ENCODE measurements around the gene MYBPH.

MYBPH gene

DNA sequence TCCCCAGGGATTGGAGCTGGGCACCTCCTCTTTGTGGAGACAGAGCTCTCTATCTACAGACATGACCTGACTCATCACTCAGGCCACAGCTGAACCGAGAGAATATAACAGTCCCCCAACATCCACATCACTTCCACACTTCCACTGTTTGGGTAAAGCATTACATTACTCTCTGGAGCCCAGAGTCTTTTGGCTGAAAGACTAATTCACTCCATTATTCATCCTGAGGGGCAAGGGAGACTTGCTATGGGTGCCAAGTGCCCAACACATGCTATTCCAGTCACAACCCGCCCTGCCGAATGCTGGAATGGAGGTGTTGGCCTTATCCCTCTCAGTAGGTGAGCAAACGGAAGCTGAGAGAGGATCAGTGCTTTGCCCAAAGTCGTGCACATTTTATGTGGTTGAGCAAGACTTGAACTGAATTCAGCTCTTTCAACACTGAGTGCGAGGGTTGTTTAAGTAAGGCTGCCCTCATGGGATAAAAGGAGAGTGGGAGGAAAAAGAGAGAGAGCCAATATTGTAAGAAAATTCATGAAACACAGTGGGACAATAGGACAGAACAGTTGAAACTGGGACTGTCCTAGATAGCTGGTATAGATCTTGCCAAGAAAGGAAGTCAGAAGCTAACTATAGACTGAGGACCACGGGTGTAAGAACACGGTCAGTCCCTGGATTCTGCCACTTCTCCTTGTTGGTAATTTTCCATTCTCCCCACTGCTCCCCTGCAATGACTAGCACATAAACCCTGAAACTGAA is 24.4 kb upstream of the MYBPH start:
- DNase-seq = no peak

DNA sequence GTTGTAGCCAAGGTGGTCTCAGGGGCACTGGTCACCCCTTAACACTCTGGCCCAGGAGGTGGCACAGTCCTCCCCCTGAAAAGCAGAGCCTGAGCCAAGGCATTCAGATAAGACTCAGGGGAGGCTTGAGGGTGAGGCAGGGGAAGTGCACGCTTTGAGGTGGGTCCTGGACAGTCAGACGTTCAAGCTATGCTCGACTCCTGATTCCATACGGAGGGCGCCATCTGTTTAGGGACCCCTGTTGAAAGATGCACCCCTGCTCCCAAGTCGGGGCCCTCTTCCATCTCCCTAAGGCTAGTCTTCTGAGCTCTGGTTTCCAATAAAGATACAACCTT is 23.8 kb upstream of the MYBPH start:
- DNase-seq = no peak

DNA sequence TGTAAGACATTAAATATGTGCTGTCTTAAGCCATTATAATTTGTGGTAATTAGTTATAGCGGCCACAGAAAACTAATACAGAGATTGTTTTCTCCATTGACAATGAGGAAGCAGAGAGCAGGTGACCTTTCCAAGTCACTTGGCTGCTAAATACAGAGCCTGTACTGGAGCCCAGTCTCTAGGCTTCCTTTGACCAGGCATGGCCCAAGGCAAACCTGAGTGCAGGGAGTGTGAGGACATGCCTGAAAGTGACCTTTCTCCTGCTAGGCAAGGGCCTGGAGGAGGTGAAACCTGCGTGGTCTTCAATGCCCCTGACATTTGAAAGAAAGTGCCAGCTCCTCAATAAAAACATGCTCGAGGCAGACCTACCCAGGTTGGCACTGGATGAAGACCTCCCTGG is 23.4 kb upstream of the MYBPH start:
- no peak for DNase-seq

DNA sequence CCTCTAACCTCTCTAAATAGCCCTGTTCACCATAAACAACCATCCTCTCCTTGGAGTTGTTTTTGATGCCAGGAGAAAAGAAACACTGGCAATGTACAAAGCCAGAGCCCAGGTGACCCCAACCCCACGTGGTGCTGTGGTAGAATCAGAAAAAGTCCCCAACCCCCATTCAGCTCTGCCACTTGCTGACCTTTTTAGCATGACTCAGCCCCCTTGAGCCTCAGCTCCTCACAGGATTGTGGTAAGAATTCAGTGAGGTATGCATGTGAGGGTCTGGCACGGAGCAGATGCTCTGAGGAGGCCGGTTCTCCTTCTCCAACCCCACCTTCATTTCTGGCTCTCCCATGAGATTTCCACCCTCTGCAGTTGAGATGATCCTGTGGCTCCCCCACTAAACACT is 22.0 kb upstream of the MYBPH start:
- no peak for DNase-seq

DNA sequence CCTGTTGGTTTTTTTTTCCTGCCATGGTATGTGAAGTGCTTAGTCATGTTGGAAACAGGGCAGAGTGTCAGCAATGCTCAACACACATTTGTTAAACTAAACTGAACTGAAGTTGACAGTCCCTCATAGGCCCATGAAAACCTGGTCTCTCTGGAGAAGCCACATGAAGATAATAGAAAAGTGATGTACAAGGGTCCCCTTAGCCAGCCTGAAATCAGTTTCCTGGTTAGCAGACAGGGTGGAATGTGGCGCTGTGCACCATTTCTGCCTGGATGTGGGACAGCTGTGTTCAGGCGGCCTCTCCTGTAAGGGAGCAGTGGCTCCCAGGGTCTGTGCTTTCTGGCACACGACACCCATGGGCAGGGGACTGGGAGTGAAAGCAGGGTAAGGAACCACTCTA is 20.7 kb upstream of the MYBPH start:
- DNase-seq = no peak

DNA sequence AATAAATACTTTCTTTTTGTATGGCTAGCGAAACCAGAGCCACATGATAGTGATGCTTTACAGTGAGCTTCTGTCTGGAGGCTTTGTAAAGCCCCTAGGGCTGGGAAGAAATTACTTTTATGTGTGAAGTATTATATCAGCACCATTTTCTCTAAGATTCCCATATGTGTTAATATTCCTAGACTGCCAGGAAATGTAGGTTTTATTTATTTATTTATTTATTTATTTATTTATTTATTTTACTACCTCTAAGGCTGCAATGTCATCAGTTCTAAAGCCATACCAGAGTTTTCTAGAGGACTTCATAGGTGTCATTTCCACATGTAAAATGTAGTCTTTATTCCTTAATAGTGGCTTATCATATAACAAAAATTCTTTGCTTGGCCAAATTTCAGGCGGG is 15.3 kb upstream of the MYBPH start:
- DNase-seq = no peak

DNA sequence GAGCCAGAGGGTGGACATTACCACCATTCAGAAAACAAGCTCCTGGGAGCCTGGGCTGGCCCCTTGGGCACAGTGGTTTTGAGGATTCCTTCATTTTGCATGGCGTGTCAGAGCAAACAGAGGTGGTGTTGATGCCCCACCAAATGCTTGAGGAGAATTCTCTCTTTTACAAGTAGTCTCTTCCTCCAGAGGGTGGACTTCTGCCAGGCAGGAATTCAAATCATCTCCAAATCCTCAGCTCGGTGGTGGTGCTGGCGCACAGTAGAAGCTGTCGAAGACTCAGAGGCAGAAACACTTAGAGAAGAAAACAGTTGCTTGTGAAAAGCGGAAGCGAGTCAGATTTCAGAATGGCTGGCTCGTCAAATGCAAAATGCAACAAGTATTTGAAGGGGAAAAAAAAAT is 14.3 kb upstream of the MYBPH start:
- DNase-seq = no peak

DNA sequence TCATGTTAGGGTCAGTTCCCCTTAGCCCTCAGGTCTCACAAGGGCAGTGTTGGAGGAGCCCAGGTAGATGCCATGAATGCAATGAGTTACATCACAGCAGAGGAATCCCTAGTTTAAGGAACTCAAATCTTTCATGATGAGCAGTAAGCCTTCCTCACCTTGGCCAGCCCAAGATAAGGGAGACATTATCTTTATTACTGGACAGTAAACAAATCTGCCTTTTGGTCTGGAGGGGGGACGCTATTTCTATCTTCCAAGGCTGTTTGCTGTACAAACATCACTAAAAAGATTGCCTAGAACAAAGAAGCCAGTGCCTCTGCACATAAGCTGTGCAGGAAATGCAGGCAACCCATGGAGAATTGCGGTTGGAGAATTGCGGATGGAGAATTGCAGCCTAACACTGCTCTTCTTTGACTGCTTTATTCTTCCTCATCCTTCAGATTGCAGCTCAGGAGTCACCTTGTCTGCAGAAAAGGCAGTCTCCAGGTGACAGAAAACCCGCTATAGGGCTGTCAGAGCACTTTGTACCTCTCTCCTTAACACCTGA is 13.1 kb upstream of the MYBPH start:
- no peak for DNase-seq

DNA sequence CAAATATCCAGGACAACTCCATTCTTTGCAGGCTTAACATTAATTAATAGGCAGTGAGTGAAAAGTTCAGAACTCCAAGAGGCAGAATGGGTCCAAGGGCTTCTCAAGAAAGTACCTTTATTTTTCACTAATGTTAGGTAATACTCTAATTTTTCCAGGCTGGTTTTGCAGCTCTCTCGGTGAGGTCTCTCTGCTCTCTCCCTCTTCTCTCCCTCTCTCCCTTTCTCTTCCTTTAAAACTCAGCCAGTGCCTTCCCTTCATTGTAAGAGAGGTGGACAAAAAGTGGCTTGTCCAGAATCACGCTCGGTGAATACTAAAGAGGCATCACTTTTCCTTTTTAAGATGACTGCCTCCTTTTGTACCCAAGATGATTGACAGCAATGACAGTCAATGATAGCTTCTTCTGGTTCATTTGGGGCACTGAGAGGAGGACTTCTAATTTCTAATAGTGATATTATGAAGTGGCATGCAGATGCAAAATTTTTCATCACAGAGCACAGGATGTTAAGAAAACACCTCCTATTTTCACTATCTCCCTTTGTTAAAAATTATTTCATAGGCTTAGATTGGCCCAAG is 12.2 kb upstream of the MYBPH start:
- no peak for DNase-seq

DNA sequence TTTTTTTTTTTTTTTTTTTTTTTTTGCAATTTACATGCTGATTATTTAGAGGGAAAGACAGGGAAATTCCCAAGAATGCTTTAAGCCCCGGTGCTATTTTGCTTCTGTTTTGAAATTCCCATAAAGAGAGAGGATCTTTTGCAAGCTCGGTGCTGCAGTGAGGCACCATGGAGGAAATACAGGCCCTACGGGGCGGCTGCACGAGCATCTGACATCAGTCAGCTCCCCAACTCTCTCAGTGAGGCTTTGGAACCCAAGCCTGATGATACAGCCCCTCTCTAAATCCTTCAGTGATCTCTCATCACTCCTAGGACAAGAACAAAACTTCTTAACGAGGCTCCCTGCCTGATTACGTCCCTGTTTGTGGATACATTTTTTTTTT is 11.7 kb upstream of the MYBPH start:
- DNase-seq = no peak

DNA sequence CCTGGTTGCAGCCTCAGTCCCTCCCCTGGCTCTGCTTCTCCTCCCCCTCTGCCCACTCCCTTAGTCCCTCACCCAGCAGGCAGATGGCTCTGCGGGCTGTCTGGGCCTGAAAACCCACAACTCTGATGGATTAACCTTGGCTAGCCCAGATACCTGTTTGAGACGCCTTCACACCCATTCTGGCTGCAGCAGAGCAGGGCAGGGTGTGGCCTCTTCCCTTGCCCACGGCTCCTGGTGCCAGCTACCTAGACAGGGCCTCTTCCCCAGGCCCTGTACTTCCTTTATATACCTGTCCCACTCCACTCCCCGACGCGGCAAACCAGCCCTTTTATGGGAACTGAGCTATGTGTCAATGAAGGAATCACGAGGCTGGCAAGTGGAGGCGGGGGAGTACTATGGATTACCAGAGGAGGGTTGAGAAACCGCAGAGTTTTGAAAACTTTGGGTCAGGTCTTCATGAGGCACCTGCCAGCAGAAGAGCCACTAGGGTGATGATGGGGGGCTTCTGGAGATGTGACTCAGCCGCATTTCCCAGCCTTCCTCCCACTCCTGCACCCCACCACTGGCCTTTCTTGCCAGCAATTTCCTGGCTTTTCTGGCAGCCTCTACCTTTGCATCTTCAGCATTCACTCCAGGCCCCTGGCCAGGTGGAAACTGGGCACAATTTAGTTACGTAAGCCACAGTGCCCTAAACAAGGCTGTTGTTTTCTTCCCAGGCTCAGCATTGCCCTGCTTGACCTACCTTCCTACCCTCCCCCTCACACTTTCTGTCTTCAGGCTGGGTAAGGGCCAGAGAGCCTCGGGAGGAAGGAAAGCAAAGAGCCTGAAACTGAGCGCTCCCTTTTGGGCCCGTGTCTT is 11.0 kb upstream of the MYBPH start, which contains the start of gene CHI3L1:
TSS of gene CHI3L1 (minus strand) at position 259 of the 858 bp plus-strand sequence. CDS start at position 178, 81 bp downstream.
- DNase-seq = no peak

DNA sequence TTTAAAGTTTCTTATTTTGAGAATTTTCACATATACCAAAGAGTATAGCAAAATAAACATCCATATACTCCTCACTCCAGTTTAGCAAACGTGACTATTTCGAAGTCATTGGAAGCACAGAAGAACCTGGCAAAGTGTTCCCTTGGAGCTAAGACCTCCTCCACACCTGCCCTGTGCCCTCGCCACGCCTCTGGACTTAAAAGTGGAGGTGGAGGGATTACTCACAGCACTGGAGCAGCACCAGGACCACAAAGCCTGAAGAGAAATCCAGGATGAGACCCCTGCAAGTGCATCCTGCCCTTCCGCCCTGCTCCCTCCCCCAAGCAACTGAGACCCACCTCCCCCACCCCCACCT is 10.4 kb upstream of the MYBPH start:
- DNase-seq = no peak

DNA sequence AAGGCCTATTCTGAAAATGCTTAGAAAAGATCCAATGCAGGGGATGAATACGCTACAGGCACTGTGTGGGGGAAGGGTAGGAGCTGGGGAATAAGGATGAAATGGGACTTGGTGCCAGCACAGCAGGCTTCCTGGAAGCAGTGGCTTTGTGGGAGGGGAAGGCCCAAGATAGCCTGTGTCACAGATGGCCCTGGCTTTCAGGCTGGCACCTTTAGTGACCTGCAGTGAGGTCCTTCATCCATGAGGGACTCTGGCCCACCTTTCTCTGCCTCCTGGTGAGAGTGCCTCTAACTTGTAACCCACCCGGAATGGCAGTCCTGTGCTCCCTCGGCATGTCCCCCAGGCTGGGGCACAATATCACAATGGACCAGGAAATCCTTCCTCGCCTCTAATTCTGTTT is 10.0 kb upstream of the MYBPH start:
- no peak for DNase-seq

DNA sequence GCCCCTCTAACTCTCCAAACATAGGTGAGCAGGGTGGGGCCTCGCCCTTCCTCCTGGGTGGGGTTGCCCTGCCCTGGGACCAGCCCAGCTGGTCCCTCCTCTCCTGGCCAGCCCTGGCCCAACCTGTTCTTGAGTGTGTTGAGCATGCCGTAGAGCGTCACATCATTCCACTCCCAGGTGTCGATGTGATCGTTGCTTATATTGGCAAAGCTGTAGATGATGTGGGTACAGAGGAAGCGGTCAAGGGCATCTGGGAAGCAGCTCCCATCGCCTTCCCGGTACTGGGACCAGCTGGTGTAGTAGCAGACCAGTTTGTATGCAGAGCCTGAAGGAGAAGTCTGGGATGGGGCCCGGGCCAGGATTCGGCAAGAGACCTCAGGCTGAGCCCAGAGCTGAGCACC is 9.4 kb upstream of the MYBPH start:
- no peak for DNase-seq

DNA sequence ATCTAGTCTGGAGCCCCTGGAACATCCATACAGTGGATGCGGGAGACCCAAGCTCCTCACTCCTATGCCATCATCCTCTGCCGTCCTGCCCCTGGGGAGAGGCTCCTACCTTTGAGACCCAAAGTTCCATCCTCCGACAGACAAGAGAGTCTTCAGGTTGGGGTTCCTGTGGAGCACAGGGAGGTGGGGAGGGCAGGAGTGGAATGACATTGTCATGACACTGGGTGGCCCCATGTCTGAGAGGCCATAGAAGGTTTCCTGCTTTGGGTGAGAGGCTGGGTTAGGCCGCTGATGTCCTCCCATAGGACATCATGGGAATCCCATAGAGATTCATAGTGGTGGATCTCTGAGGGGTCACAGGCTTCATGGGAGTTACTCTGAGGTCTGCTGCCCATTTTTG is 8.8 kb upstream of the MYBPH start:
- DNase-seq = no peak

DNA sequence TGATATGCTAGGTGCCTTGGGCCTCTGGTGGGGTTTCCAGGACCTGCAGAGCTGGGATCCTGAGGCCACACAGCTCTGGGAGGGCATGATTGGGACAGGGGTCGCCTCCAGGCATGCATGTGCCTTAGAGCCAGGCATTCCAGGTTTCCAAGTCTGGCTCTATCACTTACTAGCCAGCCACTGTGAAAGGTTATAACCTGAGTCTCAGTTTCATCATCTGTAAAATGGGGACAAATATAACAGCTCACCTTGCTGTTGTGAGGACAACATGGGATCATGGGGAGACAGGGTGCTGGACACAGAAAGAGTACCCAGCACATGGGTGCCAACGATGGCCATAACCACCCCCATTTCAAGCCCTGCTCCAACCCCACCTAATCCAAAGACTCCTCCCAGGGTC is 8.2 kb upstream of the MYBPH start:
- no peak for DNase-seq

DNA sequence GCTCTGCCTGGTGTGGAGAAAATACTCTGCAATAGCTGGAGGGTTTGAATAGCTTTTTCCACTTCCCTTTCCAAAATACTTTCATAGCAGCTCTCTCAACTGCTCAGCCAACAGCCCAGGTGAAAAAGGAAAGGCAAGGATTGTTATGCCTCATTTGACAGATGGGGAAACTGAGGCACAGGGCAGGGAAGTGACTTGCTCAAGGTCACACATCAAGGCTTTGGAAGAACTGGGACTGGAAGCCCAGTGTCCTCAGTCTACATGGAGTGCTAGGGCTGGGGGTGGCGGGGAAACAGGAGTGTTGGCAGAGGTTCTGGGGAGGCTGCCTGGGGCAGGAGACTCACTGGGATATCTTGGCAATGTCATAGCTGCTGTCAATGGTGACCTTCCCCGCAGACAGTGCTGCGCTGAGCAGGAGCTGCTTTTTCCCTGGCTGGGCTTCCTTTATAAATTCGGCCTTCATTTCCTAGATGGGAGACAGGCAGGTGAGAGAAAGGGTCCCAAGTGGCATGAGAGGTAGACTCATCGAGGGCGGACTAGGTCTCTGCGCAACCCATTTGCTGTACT is 6.8 kb upstream of the MYBPH start:
- no peak for DNase-seq

DNA sequence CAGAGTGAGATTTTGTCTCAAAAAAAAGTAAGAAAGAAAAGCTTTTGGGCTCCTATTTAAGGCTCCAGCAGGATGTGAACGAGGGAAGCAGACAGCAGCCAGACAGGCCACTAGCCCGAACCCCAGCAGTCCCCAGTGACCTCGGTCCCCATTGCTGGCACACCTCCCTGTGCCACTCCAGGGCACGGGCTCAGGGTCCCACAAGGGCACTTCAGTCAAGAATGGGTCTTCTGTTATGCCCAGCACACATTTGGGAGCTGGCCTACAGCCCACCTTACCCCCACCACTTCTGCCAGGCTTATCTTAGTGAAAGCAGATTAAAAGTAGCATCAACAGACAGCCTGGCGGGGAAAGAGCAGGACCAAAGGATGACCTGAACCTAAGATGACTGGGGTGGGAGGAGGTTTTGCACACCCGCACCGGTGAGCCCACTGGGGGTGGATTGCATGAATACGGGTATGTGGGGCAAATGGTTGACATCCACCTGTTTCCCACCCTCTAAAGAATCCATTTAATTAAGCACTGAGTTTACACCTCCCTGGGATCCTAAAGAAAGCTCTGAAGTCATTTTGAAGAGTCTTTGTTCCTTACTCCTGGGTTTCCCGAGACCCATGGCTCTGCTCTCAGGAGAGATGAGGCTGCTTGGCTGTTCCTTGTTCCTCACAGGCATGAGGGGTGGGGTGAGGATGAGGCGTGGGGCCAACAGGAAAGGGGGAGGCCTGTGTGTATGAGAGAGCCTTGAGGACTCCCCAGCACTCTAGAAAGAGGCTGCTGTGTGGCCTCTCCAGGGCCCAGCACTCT is 6.2 kb upstream of the MYBPH start:
- no peak for DNase-seq

DNA sequence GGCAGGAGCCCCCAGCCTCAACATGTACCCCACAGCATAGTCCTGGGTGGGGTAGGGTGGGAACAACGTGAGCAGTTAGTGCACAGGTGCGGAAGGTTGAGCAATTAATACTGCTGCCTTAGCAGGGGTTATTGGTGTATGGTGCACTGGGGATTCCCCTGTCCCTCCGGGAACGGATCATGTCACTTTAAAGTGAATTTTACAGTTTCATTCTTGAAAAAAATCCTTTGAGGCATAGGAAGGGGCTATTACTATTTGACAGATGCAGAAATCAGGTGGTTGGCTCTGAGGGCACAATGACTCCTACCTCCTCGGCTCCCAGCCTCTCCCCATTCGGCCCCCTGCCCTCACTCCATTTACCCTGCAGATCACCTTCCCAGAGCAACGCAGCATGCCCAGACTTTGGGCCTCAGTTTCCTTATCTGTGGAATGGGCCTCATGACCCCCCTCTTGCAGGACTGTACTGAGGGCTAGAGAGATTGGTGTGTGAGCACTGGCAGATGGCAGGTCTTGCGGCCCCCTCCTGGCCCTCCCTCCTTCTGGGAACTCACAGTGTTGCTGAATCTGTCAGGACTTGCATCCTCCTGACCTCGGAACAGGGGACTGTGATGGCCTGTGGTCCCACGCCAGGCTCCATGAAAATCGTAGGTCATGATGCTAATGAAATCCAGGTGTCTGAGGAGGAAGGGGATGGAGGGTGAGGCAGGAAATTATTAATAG is 5.1 kb upstream of the MYBPH start:
- DNase-seq = no peak

DNA sequence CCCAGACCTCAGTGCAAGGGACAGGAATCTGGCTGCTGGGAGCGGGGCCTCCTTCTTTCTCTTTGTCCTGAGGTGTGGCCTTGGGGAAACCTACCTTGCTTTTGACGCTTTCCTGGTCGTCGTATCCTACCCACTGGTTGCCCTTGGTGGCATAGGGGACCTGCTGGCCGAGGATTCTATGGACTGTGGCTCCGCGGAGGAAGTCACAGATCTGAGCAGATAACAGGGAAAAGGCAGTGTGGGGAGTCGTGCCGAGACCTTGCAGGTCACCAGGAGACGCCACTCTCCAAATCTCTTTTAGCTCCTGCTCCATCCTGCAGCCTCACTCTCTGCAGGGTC is 4.0 kb upstream of the MYBPH start:
- no peak for DNase-seq

DNA sequence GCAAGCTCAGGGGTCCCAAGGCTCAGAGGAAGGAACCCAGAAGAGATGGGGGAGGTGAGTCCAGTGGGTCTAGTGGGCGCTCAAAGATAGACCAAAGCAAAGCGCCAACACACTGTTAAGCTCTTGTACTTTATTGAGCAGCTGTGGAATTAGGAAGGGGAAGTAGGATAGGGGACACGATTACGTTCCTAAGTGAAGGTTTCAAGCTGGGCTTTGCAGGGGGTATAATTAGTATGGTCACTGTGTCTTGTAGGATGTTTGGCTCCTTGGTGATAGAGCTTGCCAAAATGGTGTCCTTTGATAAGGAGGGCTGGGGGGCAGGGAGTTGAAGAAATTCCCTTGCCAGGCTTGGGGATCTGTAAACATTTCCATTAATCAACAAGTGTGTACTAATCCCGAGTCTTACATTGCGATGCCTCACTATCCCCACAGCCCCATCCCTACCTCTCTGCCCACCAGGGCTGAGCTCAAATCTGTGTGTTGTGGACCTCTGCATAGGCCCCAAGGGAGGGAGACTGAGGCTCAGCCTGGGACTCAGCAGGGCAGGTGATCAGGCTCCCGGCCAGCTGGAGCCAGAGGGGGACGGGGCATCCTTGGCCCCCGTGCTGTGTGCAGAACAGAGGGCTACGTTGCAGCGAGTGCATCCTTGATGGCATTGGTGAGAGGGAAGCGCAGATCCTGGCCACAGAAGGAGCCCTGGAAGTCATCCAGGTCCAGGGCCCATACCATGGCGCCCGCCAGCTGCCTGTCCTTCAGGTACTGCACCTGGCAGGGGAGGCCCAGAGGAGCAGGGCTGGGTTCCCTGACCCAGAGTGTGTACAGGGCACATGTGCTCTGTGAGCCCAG is 3.4 kb upstream of the MYBPH start:
- no peak for DNase-seq
